Stimulated activated CD4-positive, alpha-beta T cell treated with anti-CD3 and anti-CD28 coated beads, Interleukin-12 subunit alpha, Interleukin-12 subunit beta, amount 100 ng/mL, for 4 hours (primary cell): Measurements from ENCODE around the gene PJA2.
"Not testable (repeated sequence)": the region's sequence is repeated elsewhere in the genome, so short reads cannot be mapped to it uniquely, and the experiment has no call there.

Experiments
- DNase-seq: peaks from one replicate; pipeline ENCODE4 v3.0.0-alpha.2; 2020

Gene PJA2

DNA sequence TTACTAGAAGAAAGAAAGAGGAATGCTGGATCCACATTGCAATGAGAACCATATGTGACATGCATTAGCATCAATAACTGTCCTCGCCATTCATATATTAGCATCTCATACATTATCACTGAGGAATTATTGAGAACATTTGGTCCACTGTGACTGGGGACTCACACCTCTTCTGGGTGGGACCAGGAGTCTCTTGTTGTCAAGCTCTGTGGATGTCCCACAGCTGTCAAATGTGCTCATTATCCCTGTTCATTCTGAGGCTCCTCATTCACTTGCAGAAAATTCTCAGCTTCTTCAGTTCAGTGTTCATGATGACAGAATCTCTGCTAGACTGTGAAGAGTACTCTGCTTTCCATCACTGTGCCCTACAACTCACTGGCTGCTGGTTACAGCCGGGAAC lies 109.4 kb downstream of the PJA2 start:
- DNase-seq = no peak

DNA sequence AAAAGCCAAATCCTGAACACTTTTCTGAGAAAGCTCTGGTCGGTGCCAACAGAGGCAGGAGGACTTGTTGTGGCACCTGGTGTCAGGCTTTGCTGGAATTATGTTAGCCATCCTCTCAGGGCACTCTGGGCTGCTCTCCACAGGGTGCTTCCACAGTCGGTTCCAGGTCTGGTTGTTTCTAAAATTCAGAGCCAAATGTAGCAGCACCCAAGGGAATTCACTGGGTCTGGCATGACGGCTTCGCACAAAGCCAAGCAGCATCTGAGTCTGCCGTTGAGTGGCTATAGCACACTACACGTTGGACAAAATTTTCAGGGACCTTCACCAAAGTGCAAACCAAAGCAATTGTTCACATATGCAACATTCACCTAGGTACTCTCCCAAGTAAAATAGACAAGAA lies 110.2 kb downstream of the PJA2 start:
- no peak for DNase-seq

DNA sequence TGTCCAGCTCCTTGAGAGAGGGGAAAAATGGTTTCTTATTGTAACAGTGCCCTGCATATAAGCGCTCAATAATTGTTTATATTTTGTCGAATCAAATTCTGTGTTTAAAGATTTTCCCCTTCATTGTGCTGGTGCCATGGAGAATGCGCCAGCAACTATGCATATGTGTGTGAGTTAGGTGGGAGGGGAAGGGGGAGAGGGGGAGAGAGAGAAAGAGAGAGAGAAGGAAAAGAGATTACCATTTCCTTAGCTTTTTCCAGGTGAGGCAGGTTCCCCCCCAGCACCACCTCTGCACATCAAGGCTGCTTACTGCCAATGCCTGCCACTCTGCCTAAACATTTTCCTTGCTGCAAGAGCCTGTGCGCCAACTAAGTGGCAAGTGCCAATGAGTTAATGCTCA lies 111.0 kb downstream of the PJA2 start:
- DNase-seq = no peak

DNA sequence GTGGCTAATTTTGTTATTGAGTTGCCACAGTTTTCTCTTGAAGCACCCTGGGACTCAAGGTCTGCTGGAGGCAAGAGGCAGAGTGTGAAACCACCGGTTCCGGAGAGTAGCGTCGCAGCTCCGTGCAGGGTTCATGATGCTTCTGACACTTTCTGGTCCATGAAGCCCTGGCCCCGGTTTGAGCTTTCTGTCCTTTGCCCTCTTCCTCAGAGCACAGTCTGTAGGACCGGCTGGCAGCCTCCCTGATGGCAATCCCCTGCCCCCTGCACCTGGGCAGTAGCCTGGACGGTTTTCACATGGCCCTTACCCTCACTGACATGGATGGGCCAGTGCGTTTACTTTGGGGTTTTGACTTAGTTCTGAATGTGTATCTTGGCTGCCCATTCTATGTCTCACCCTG lies 111.9 kb downstream of the PJA2 start:
- no peak for DNase-seq

- DNase-seq = no peak
Observed at GRCh38 chr5:109291090-109291489, 118.7 kb downstream of the PJA2 start.

DNA sequence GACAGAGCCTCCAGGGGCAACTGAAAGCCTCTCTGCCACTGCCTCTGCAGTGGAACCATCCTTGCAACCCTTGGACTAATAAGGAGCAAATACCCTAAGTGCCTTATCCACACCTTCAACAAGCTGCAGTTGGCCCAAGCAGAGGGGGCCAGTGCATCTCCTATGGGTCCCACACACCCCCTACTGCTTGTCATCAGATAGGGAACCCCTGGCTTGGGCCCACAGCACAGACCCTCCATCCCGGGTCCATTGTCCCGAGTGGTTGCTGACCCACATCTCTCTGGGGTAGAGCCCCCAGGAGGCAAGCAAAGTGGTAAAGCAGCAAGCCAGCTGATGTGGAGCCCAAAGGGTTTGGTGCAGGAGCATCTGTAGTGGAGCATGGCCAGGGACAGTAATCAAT lies 119.5 kb downstream of the PJA2 start:
- no peak for DNase-seq

GRCh38 chr5:109286628-109287027 lies 123.1 kb downstream of the PJA2 start:
- not testable (repeated sequence) for DNase-seq
